ENCODE data around the gene RCCD1.

RCCD1 gene

GRCh38 chr15:90966262-90966661 is 11.6 kb downstream of the RCCD1 start:
- no peak for DNase-seq (ENCODE audit: low spot score)

GRCh38 chr15:90967206-90967605 is 12.5 kb downstream of the RCCD1 start:
- DNase-seq (ENCODE audit: low spot score) = no peak

GRCh38 chr15:90968434-90968833 is 13.8 kb downstream of the RCCD1 start:
- no peak for DNase-seq (ENCODE audit: low spot score)

- no peak for DNase-seq (ENCODE audit: low spot score)
Observed at GRCh38 chr15:90970274-90970673, 15.6 kb downstream of the RCCD1 start.

- DNase-seq (ENCODE audit: low spot score) = no peak
Observed at GRCh38 chr15:90972133-90972532, 17.4 kb downstream of the RCCD1 start.

GRCh38 chr15:90974216-90974615 is 19.5 kb downstream of the RCCD1 start:
- DNase-seq (ENCODE audit: low spot score) = no peak

- DNase-seq (ENCODE audit: low spot score) = no peak
Observed at GRCh38 chr15:90979582-90979981, 24.9 kb downstream of the RCCD1 start.

- DNase-seq (ENCODE audit: low spot score) = no peak
Observed at GRCh38 chr15:90981681-90982080, 27.0 kb downstream of the RCCD1 start.

GRCh38 chr15:90982135-90982534 is 27.5 kb downstream of the RCCD1 start:
- peak; percentile 54 for DNase-seq (ENCODE audit: low spot score)

- no peak for DNase-seq (ENCODE audit: low spot score)
Observed at GRCh38 chr15:90986790-90987507, 32.3 kb downstream of the RCCD1 start.

- no peak for DNase-seq (ENCODE audit: low spot score)
Observed at GRCh38 chr15:90987561-90988141, 33.0 kb downstream of the RCCD1 start.

GRCh38 chr15:90988296-90988695 is 33.6 kb downstream of the RCCD1 start:
- DNase-seq (ENCODE audit: low spot score) = no peak

GRCh38 chr15:90989040-90989768 is 34.5 kb downstream of the RCCD1 start:
- no peak for DNase-seq (ENCODE audit: low spot score)

GRCh38 chr15:90990446-90990845 is 35.8 kb downstream of the RCCD1 start:
- DNase-seq (ENCODE audit: low spot score) = no peak

- no peak for DNase-seq (ENCODE audit: low spot score)
Observed at GRCh38 chr15:90991587-90992285, 37.1 kb downstream of the RCCD1 start.

- no peak for DNase-seq (ENCODE audit: low spot score)
Observed at GRCh38 chr15:90994059-90994416, 39.4 kb downstream of the RCCD1 start.

- peak; percentile 99 for DNase-seq (ENCODE audit: low spot score)
Observed at GRCh38 chr15:90994417-90995311, 40.0 kb downstream of the RCCD1 start, which contains the start of gene PRC1. TSS of gene PRC1 (minus strand) at chr15:90994535. CDS start at chr15:90994417, 118 bp downstream.

- DNase-seq (ENCODE audit: low spot score) = no peak
Observed at GRCh38 chr15:90998737-90999136, 44.1 kb downstream of the RCCD1 start.

GRCh38 chr15:91001209-91001608 is 46.5 kb downstream of the RCCD1 start:
- no peak for DNase-seq (ENCODE audit: low spot score)

- no peak for DNase-seq (ENCODE audit: low spot score)
Observed at GRCh38 chr15:91007266-91007665, 52.6 kb downstream of the RCCD1 start.
